ENCODE results near the gene ARHGEF19.

- TF ChIP-seq, protein P1, sequence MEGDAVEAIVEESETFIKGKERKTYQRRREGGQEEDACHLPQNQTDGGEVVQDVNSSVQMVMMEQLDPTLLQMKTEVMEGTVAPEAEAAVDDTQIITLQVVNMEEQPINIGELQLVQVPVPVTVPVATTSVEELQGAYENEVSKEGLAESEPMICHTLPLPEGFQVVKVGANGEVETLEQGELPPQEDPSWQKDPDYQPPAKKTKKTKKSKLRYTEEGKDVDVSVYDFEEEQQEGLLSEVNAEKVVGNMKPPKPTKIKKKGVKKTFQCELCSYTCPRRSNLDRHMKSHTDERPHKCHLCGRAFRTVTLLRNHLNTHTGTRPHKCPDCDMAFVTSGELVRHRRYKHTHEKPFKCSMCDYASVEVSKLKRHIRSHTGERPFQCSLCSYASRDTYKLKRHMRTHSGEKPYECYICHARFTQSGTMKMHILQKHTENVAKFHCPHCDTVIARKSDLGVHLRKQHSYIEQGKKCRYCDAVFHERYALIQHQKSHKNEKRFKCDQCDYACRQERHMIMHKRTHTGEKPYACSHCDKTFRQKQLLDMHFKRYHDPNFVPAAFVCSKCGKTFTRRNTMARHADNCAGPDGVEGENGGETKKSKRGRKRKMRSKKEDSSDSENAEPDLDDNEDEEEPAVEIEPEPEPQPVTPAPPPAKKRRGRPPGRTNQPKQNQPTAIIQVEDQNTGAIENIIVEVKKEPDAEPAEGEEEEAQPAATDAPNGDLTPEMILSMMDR (IDR thresholded peaks at IDR 0.05): no peak
- TF ChIP-seq POLR2A (IDR thresholded peaks at IDR 0.05): no peak
- no peak for TF ChIP-seq POLR2AphosphoS5 (IDR thresholded peaks at IDR 0.05)
- no peak for TF ChIP-seq EP300 (IDR thresholded peaks at IDR 0.05)
These were observed 54.4 kb downstream of the ARHGEF19 start for GRCh38 chr1:16158025-16158424.
